Peyer's patch (tissue), 4 donors: Measurements from ENCODE around the gene POFUT2. TPM values are rescaled to one million over a fixed set of nuclear protein-coding genes. Genes with fewer than 3 reads are reported as not detected.

Experiments
- DNase-seq, 3 donors: peaks; one replicate each; pipeline ENCODE4 v3.0.0-alpha.2; 2017 to 2019
- H3K27ac ChIP-seq, 4 donors: fragments of 200-600 bp; sonication (generic); one replicate each; pipeline ENCODE4 v1.5.1; 2016 to 2019
- H3K27me3 ChIP-seq, 2 donors: fragments of 200-600 bp; sonication (generic); one replicate each; pipeline ENCODE4 v1.5.1; 2019
- H3K36me3 ChIP-seq, 3 donors: fragments of 200-600 bp; sonication (generic); one replicate each; pipeline ENCODE4 v1.5.1; 2016 to 2019
- H3K4me1 ChIP-seq, 4 donors: fragments of 200-600 bp; sonication (generic); one replicate each; pipeline ENCODE4 v1.5.1; 2016 to 2019
- H3K4me3 ChIP-seq, 4 donors: fragments of 200-600 bp; sonication (generic); 1 replicate in 3 of 4; 2 replicates in 1 of 4; pipeline ENCODE4 v1.5.1; 2016 to 2019; ENCODE audit warnings: mild to moderate bottlenecking in 1 of 4
- H3K9me3 ChIP-seq, 4 donors: fragments of 200-600 bp; sonication (generic); one replicate each; pipeline ENCODE4 v1.5.1; 2016 to 2019; ENCODE audit warnings: mild to moderate bottlenecking in 1 of 4
- CTCF ChIP-seq, 6 experiments: fragments of 450-650 bp in 4 of 6; fragments of 200-600 bp in 2 of 6; sonication (generic) in 1 of 6; IDR thresholded peaks; one replicate each; pipeline ENCODE4 v1.5.1; 2017 to 2019; ENCODE audit warnings: antibody characterized with exemption in 6 of 6, mild to moderate bottlenecking in 3 of 6, moderate library complexity in 1 of 6
- POLR2A ChIP-seq, 2 donors: fragments of 450-650 bp; IDR thresholded peaks; one replicate each; pipeline ENCODE4 v1.5.1; 2017; ENCODE audit warnings: antibody characterized with exemption in 2 of 2, mild to moderate bottlenecking in 2 of 2, moderate library complexity in 2 of 2
- total RNA-seq, 4 donors: library from RNA; depleted of rRNA; stranded (reverse); fragments of >200 nt; gene quantifications; one replicate each; pipeline ENCODE4 v1.1.0, GENCODE V29; 2016

Gene POFUT2
- total RNA-seq, 4 donors from 2014 or later: 25.6 to 76.4 (median 47.6) TPM

GRCh38 chr21:45217010-45217409 is 70.7 kb downstream of the POFUT2 start:
- DNase-seq: no peak
- TF ChIP-seq POLR2A (IDR thresholded peaks at IDR 0.05) (no peak), CTCF (IDR thresholded peaks at IDR 0.05) (no peak)
- H3K27ac ChIP-seq: no peak overlapping the region
- H3K4me3 ChIP-seq: no peak overlapping the region
- H3K4me1 ChIP-seq: no peaks in the 10 kb centered on the region
- peaks cover 0 to 7% (median 0%) of the 10 kb centered on the region in 3 donors for H3K36me3 ChIP-seq
- H3K27me3 ChIP-seq: no peaks in the 10 kb centered on the region
- no peaks in the 10 kb centered on the region for H3K9me3 ChIP-seq

GRCh38 chr21:45215213-45215612 is 72.5 kb downstream of the POFUT2 start:
- no peaks in the 10 kb centered on the region for H3K36me3 ChIP-seq
- H3K4me3 ChIP-seq: no peak overlapping the region
- no peak for DNase-seq
- TF ChIP-seq POLR2A (IDR thresholded peaks at IDR 0.05): no peak
- TF ChIP-seq CTCF (IDR thresholded peaks at IDR 0.05): no peak
- H3K27me3 ChIP-seq: no peaks in the 10 kb centered on the region
- no peaks in the 10 kb centered on the region for H3K4me1 ChIP-seq
- no peak overlapping the region for H3K27ac ChIP-seq
- H3K9me3 ChIP-seq: no peaks in the 10 kb centered on the region

Other genes with a start within 250 kb of the POFUT2 start
- 10 to 100 TPM in 2 of 4 donors, 1 to 10 TPM in 2; 7.4 to 47.9 (median 10.0) TPM for gene ADARB1, start 213.3 kb downstream of the POFUT2 start, total RNA-seq
- gene COL18A1, start 117.3 kb upstream of the POFUT2 start, total RNA-seq: 10 to 100 TPM; 18.6 to 85.0 (median 33.0) TPM